Keratinocyte (primary cell): ENCODE results near the gene HIGD2B.
"Not testable (repeated sequence)": the region's sequence is repeated elsewhere in the genome, so short reads cannot be mapped to it uniquely, and the experiment has no call there.

Experiments
- CTCF ChIP-seq, 3 experiments: IDR thresholded peaks in 1 of 3; conservative IDR thresholded peaks in 1 of 3; optimal IDR thresholded peaks in 1 of 3; 2 replicates in 2 of 3; 3 replicates in 1 of 3; pipeline versions ENCODE3 to v1.5.1; 2011; ENCODE audit warnings: low read length in 3 of 3, mild to moderate bottlenecking in 3 of 3, moderate library complexity in 2 of 3, control low read depth in 1 of 3, inconsistent platforms in 1 of 3; ENCODE audit not compliant: insufficient read depth in 2 of 3; ENCODE audit errors: extremely low read depth in 1 of 3
- EZH2 ChIP-seq: IDR thresholded peaks from one replicate; pipeline ENCODE4 v1.6.1; 2012; ENCODE audit warnings: inconsistent platforms, mild to moderate bottlenecking, low read length, moderate library complexity

GRCh38 chr15:72663931-72664330 is 22.1 kb downstream of the HIGD2B start:
- TF ChIP-seq CTCF (optimal IDR thresholded peaks at IDR 0.05 in 1 of 3, IDR thresholded peaks at IDR 0.05 in 1 of 3, conservative IDR thresholded peaks at IDR 0.05 in 1 of 3; ENCODE audit: extremely low read depth in 1 of 3, insufficient read depth in 2 of 3, low read length in 3 of 3); EZH2: not testable (repeated sequence)
